BE2C (cell line): ENCODE data around the gene HTRA2.

Experiments used
- DNase-seq: peaks from one replicate; pipeline ENCODE4 v3.0.0-alpha.2; 2020
- H3K27me3 ChIP-seq: fragments of 250-450 bp; sonication (Bioruptor Pico); 2 replicates; pipeline ENCODE4 v1.5.1; 2020; ENCODE audit warnings: mild to moderate bottlenecking
- H3K36me3 ChIP-seq: fragments of 250-450 bp; sonication (Bioruptor Pico); 2 replicates; pipeline ENCODE4 v1.5.1; 2020; ENCODE audit warnings: mild to moderate bottlenecking
- H3K4me1 ChIP-seq: fragments of 250-450 bp; sonication (Bioruptor Pico); 2 replicates; pipeline ENCODE4 v1.5.1; 2020
- H3K4me3 ChIP-seq: 2 replicates; pipeline ENCODE4 v1.5.1; 2011; ENCODE audit warnings: low read depth, low read length
- H3K9me3 ChIP-seq: fragments of 250-450 bp; sonication (Bioruptor Pico); 2 replicates; pipeline ENCODE4 v1.5.1; 2020
- CTCF ChIP-seq: IDR thresholded peaks from 2 replicates; pipeline ENCODE4 v1.5.1; 2012; ENCODE audit warnings: mild to moderate bottlenecking, low read depth, low read length

HTRA2 gene

GRCh38 chr2:74548285-74548899, 18.7 kb downstream of the HTRA2 start:
- no peak for TF ChIP-seq CTCF
- no peaks in the 10 kb centered on the region for H3K9me3 ChIP-seq
- no peaks in the 10 kb centered on the region for H3K4me1 ChIP-seq
- no peak for DNase-seq
- no peaks in the 10 kb centered on the region for H3K27me3 ChIP-seq
- H3K36me3 ChIP-seq: no peaks in the 10 kb centered on the region; the same call in 1 of the 2 replicates
- peak overlapping the region; percentile 46 for H3K4me3 ChIP-seq

- Histone ChIP-seq H3K27me3 (no peaks in the 10 kb centered on the region), H3K36me3 (no peaks in the 10 kb centered on the region; the same call in 1 of the 2 replicates), H3K4me3 (peak overlapping the region; percentile 46), H3K9me3 (no peaks in the 10 kb centered on the region), H3K4me1 (no peaks in the 10 kb centered on the region)
- DNase-seq: peak; percentile 43
- TF ChIP-seq CTCF: no peak
Observed at GRCh38 chr2:74548900-74549826, 19.4 kb downstream of the HTRA2 start.

GRCh38 chr2:74550231-74550630, 20.5 kb downstream of the HTRA2 start:
- DNase-seq: no peak
- no peak for TF ChIP-seq CTCF
- H3K4me1 ChIP-seq: no peaks in the 10 kb centered on the region
- no peaks in the 10 kb centered on the region for H3K9me3 ChIP-seq
- no peak overlapping the region for H3K4me3 ChIP-seq
- no peaks in the 10 kb centered on the region for H3K27me3 ChIP-seq
- H3K36me3 ChIP-seq: no peaks in the 10 kb centered on the region; the same call in 1 of the 2 replicates

- Histone ChIP-seq H3K36me3 (no peaks in the 10 kb centered on the region; the same call in 1 of the 2 replicates), H3K4me1 (no peaks in the 10 kb centered on the region), H3K9me3 (no peaks in the 10 kb centered on the region), H3K4me3 (no peak overlapping the region), H3K27me3 (no peaks in the 10 kb centered on the region)
- DNase-seq: no peak
- no peak for TF ChIP-seq CTCF
Observed at GRCh38 chr2:74551530-74551929, 21.8 kb downstream of the HTRA2 start.

GRCh38 chr2:74551942-74552913, 22.5 kb downstream of the HTRA2 start:
- Histone ChIP-seq H3K36me3 (no peaks in the 10 kb centered on the region; the same call in 1 of the 2 replicates), H3K4me1 (no peaks in the 10 kb centered on the region), H3K4me3 (peak overlapping the region; percentile 69), H3K27me3 (no peaks in the 10 kb centered on the region), H3K9me3 (no peaks in the 10 kb centered on the region)
- TF ChIP-seq CTCF: no peak
- no peak for DNase-seq
